ENCODE data around the gene ZAP70.

ZAP70 gene

GRCh38 chr2:97751752-97752151, 38.4 kb downstream of the ZAP70 start:
- DNase-seq (ENCODE audit: low read depth in 2 of 2), result no peak

- DNase-seq (ENCODE audit: low read depth in 2 of 2), result no peak
These were observed 39.3 kb downstream of the ZAP70 start for GRCh38 chr2:97752342-97753334.

GRCh38 chr2:97754690-97755346, 41.4 kb downstream of the ZAP70 start:
- DNase-seq (ENCODE audit: low read depth in 2 of 2), result no peak

- DNase-seq (ENCODE audit: low read depth in 2 of 2), result no peak
These were observed 42.1 kb downstream of the ZAP70 start for GRCh38 chr2:97755491-97755890.

GRCh38 chr2:97757062-97757461, 43.7 kb downstream of the ZAP70 start:
- no peak for DNase-seq (ENCODE audit: low read depth in 2 of 2)

GRCh38 chr2:97758131-97758705, 44.8 kb downstream of the ZAP70 start:
- DNase-seq (ENCODE audit: low read depth in 2 of 2), result no peak

- no peak for DNase-seq (ENCODE audit: low read depth in 2 of 2)
These were observed 46.5 kb downstream of the ZAP70 start for GRCh38 chr2:97759727-97760407.

- DNase-seq (ENCODE audit: low read depth in 2 of 2), result no peak
These were observed 47.2 kb downstream of the ZAP70 start for GRCh38 chr2:97760480-97761049.

- peak; percentile 39 to 44 for DNase-seq (ENCODE audit: low read depth in 2 of 2)
These were observed 47.8 kb downstream of the ZAP70 start for GRCh38 chr2:97761192-97761591.

- no peak for DNase-seq (ENCODE audit: low read depth in 2 of 2)
These were observed 49.9 kb downstream of the ZAP70 start for GRCh38 chr2:97763176-97763845.

- DNase-seq (ENCODE audit: low read depth in 2 of 2), result no peak
These were observed 51.3 kb downstream of the ZAP70 start for GRCh38 chr2:97764559-97765263.

GRCh38 chr2:97765933-97766332, 52.6 kb downstream of the ZAP70 start:
- no peak for DNase-seq (ENCODE audit: low read depth in 2 of 2)

GRCh38 chr2:97766567-97766966, 53.2 kb downstream of the ZAP70 start:
- DNase-seq (ENCODE audit: low read depth in 2 of 2), result no peak

- no peak for DNase-seq (ENCODE audit: low read depth in 2 of 2)
These were observed 55.9 kb downstream of the ZAP70 start for GRCh38 chr2:97769308-97769707.

- DNase-seq (ENCODE audit: low read depth in 2 of 2), result no peak
These were observed 56.3 kb downstream of the ZAP70 start for GRCh38 chr2:97769711-97770110.

- DNase-seq (ENCODE audit: low read depth in 2 of 2), result no peak
These were observed 57.1 kb downstream of the ZAP70 start for GRCh38 chr2:97770445-97770844.

GRCh38 chr2:97774425-97774824, 61.0 kb downstream of the ZAP70 start:
- DNase-seq (ENCODE audit: low read depth in 2 of 2), result no peak

GRCh38 chr2:97775074-97775473, 61.7 kb downstream of the ZAP70 start:
- DNase-seq (ENCODE audit: low read depth in 2 of 2), result no peak

- no peak for DNase-seq (ENCODE audit: low read depth in 2 of 2)
These were observed 65.8 kb downstream of the ZAP70 start for GRCh38 chr2:97779141-97779540.

GRCh38 chr2:97781981-97782380, 68.6 kb downstream of the ZAP70 start:
- DNase-seq (ENCODE audit: low read depth in 2 of 2), result no peak
